ENCODE results near the gene KIF16B.

DNA sequence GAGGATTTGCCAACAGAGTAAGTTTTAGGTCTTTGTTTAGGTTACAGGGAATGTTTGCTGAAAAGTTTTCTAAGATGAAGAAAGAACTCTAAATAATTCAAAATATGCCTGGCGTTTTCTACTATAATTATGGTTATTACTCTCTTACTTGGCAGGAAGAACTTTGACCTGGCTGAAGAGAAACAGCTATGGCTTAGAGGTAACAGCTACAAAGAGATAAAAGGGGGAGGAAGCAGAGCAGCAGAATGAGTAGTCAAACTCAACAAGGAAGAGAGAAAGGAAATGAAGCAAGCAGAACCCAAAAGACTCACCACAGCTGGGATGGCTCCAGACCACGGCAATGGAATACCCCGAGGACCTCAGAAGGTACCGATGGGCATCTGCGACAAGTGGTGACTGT is 95.6 kb downstream of the KIF16B start:
- TF ChIP-seq EZH2 (IDR thresholded peaks at IDR 0.05; ENCODE audit: borderline replicate concordance, control insufficient read depth, low read depth, low read length) (no peak), JUNB (IDR thresholded peaks at IDR 0.05) (no peak), TAF1 (IDR thresholded peaks at IDR 0.05; ENCODE audit: borderline replicate concordance, low read depth, low read length) (no peak)
- TF ChIP-seq, protein P1, sequence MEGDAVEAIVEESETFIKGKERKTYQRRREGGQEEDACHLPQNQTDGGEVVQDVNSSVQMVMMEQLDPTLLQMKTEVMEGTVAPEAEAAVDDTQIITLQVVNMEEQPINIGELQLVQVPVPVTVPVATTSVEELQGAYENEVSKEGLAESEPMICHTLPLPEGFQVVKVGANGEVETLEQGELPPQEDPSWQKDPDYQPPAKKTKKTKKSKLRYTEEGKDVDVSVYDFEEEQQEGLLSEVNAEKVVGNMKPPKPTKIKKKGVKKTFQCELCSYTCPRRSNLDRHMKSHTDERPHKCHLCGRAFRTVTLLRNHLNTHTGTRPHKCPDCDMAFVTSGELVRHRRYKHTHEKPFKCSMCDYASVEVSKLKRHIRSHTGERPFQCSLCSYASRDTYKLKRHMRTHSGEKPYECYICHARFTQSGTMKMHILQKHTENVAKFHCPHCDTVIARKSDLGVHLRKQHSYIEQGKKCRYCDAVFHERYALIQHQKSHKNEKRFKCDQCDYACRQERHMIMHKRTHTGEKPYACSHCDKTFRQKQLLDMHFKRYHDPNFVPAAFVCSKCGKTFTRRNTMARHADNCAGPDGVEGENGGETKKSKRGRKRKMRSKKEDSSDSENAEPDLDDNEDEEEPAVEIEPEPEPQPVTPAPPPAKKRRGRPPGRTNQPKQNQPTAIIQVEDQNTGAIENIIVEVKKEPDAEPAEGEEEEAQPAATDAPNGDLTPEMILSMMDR (IDR thresholded peaks at IDR 0.05 in 2 of 3, conservative IDR thresholded peaks at IDR 0.05 in 1 of 3; ENCODE audit: control insufficient read depth in 2 of 3, extremely low read depth in 1 of 3, insufficient read depth in 1 of 3, low read depth in 3 of 3, low read length in 3 of 3), result no peak

Data from GM12878 (cell line).